Lower lobe of right lung (tissue), 2 donors: Measurements from ENCODE around the gene C15orf62. TPM values are rescaled to one million over a fixed set of nuclear protein-coding genes. Genes with fewer than 3 reads are reported as not detected.

Experiments
- ATAC-seq, 2 donors: fragments of 200-7000 bp; cut with Tn5 transposase; one replicate each; pipeline ENCODE4 v1.9.1; 2020 to 2022; ENCODE audit warnings: mild to moderate bottlenecking in 2 of 2, moderate library complexity in 2 of 2
- DNase-seq: peaks from one replicate; pipeline ENCODE4 v3.0.0-alpha.2; 2020
- H3K27ac ChIP-seq: fragments of 200-600 bp; one replicate; pipeline ENCODE4 v1.8.0; 2022
- H3K27me3 ChIP-seq: fragments of 200-600 bp; one replicate; pipeline ENCODE4 v1.8.0; 2022; ENCODE audit warnings: low read depth
- H3K36me3 ChIP-seq: fragments of 200-600 bp; one replicate; pipeline ENCODE4 v1.8.0; 2022; ENCODE audit warnings: mild to moderate bottlenecking
- H3K4me1 ChIP-seq: fragments of 200-600 bp; one replicate; pipeline ENCODE4 v1.8.0; 2022
- H3K4me3 ChIP-seq: fragments of 200-600 bp; one replicate; pipeline ENCODE4 v1.8.0; 2022; ENCODE audit warnings: mild to moderate bottlenecking
- H3K9me3 ChIP-seq: fragments of 200-600 bp; one replicate; pipeline ENCODE4 v1.8.0; 2022
- intact Hi-C: fragments of 100-400 bp; cut with DNase I; formaldehyde crosslinking; loops from one replicate; pipeline ENCODE4 v1.11.0; 2022
- total RNA-seq: library from RNA; stranded (reverse); fragmentation: NEBNext Ultra II Directional; extraction: Animal tissue kit (Norgen Biotek cat#: 25700); gene quantifications from one replicate; pipeline ENCODE4 v1.2.1, GENCODE V29; 2021
- TF ChIP-seq, protein P1 (sequence below): fragments of 200-600 bp; IDR thresholded peaks from one replicate; pipeline ENCODE4 v1.8.0; 2022; ENCODE audit warnings: antibody characterized with exemption, mild to moderate bottlenecking
- donor health status: DM: no; HTN: yes; CAD: no; lungs with severe emphysema.

The C15orf62 gene
- total RNA-seq, 1 donor from 2014 or later, result 2.4 TPM

- Histone ChIP-seq H3K27ac (no peak overlapping the region), H3K4me1 (peaks cover 19% of the 10 kb centered on the region), H3K36me3 (peaks cover 10% of the 10 kb centered on the region), H3K4me3 (no peak overlapping the region), H3K9me3 (no peaks in the 10 kb centered on the region), H3K27me3 (no peaks in the 10 kb centered on the region)
- DNase-seq (no peak), ATAC-seq (no peak)
- TF ChIP-seq, protein P1, sequence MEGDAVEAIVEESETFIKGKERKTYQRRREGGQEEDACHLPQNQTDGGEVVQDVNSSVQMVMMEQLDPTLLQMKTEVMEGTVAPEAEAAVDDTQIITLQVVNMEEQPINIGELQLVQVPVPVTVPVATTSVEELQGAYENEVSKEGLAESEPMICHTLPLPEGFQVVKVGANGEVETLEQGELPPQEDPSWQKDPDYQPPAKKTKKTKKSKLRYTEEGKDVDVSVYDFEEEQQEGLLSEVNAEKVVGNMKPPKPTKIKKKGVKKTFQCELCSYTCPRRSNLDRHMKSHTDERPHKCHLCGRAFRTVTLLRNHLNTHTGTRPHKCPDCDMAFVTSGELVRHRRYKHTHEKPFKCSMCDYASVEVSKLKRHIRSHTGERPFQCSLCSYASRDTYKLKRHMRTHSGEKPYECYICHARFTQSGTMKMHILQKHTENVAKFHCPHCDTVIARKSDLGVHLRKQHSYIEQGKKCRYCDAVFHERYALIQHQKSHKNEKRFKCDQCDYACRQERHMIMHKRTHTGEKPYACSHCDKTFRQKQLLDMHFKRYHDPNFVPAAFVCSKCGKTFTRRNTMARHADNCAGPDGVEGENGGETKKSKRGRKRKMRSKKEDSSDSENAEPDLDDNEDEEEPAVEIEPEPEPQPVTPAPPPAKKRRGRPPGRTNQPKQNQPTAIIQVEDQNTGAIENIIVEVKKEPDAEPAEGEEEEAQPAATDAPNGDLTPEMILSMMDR, result no peak
- intact Hi-C loops, result no loop called here
Observed at GRCh38 chr15:40756938-40757337, 12.8 kb upstream of the C15orf62 start.

DNA sequence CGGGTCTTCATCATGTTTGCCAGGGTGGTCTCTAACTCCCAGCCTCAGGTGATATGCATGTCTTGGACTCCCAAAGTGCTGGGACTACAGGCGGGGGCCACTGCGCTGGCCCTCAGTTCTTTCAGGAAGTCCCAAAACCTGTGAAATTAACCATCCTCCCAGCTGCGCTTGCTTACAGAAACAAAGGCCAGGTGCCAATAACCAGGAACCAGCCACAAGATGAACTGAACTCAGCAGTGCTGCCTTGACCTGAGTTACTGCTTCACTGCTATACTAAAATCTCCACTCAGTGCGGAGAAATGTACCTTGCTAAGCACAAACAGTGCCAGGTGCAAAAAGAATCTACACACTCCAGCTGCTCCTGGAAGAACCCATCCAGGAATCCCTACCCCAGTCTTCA is 9.8 kb upstream of the C15orf62 start:
- DNase-seq (no peak), ATAC-seq (no peak)
- TF ChIP-seq, protein P1, result no peak
- intact Hi-C loops, result no loop called here
- H3K36me3 ChIP-seq, result no peaks in the 10 kb centered on the region
- H3K4me3 ChIP-seq, result no peak overlapping the region
- H3K4me1 ChIP-seq, result peaks cover 25% of the 10 kb centered on the region
- no peaks in the 10 kb centered on the region for H3K27me3 ChIP-seq
- H3K27ac ChIP-seq, result no peak overlapping the region
- H3K9me3 ChIP-seq, result no peaks in the 10 kb centered on the region

GRCh38 chr15:40762919-40763800 is 6.6 kb upstream of the C15orf62 start:
- peaks cover 26% of the 10 kb centered on the region for H3K36me3 ChIP-seq
- no peaks in the 10 kb centered on the region for H3K27me3 ChIP-seq
- peak; percentile 44 to 47 for ATAC-seq
- peaks cover 44% of the 10 kb centered on the region for H3K4me1 ChIP-seq
- DNase-seq, result peak; percentile 85
- peak overlapping the region; percentile 75 for H3K4me3 ChIP-seq
- H3K9me3 ChIP-seq, result no peaks in the 10 kb centered on the region
- intact Hi-C loops, result no loop called here
- H3K27ac ChIP-seq, result peak overlapping the region; percentile 89
- TF ChIP-seq, protein P1, result no peak

GRCh38 chr15:40763801-40764628 is 5.8 kb upstream of the C15orf62 start, which contains the start of gene GCHFR:
Gene GCHFR, plus strand, starts transcription at chr15:40764068. Its CDS starts 113 bp downstream, at chr15:40764181.
- Histone ChIP-seq H3K36me3 (peaks cover 30% of the 10 kb centered on the region), H3K27me3 (no peaks in the 10 kb centered on the region), H3K4me1 (peaks cover 53% of the 10 kb centered on the region), H3K9me3 (no peaks in the 10 kb centered on the region), H3K27ac (peak within 1 kb of the TSS; percentile 89), H3K4me3 (peak within 1 kb of the TSS; percentile 75)
- ATAC-seq (peak; percentile 85 to 89), DNase-seq (peak; percentile 89)
- intact Hi-C loops, result no loop called here
- TF ChIP-seq, protein P1, result peak; percentile 58

GRCh38 chr15:40764629-40765103 is 5.1 kb upstream of the C15orf62 start:
- Histone ChIP-seq H3K27me3 (no peaks in the 10 kb centered on the region), H3K36me3 (peaks cover 30% of the 10 kb centered on the region), H3K9me3 (no peaks in the 10 kb centered on the region), H3K4me1 (peaks cover 59% of the 10 kb centered on the region), H3K4me3 (peak overlapping the region; percentile 75), H3K27ac (peak overlapping the region; percentile 89)
- ATAC-seq (peak; percentile 4 to 55), DNase-seq (no peak)
- TF ChIP-seq, protein P1, result no peak
- intact Hi-C loops, result no loop called here
